GM23338 (cell line): ENCODE results near the gene CPXM1.

ENCODE experiments used
- CREB1 ChIP-seq: fragments of 250-450 bp; sonication (Bioruptor Pico); IDR thresholded peaks from 2 replicates; pipeline ENCODE4 v1.5.0; 2020; ENCODE audit warnings: low read depth, mild to moderate bottlenecking, moderate library complexity
- CTCF ChIP-seq, 2 experiments: fragments of 200-600 bp in 1 of 2; sonication (generic) in 1 of 2; conservative IDR thresholded peaks; 2 replicates each; pipeline versions ENCODE4 v1.5.1 to v1.6.1; 2016 to 2017; ENCODE audit warnings: antibody characterized with exemption in 2 of 2, low read depth in 2 of 2, mild to moderate bottlenecking in 2 of 2, moderate library complexity in 1 of 2
- ETS1 ChIP-seq: IDR thresholded peaks from 2 replicates; pipeline ENCODE4 v1.6.1; 2016; ENCODE audit warnings: antibody characterized with exemption
- EZH2 ChIP-seq: fragments of 200-600 bp; sonication (generic); IDR thresholded peaks from one replicate; pipeline ENCODE4 v1.8.0; 2017; ENCODE audit warnings: antibody characterized with exemption, mild to moderate bottlenecking, low read depth; ENCODE audit not compliant: unreplicated experiment
- EZH2phosphoT487 ChIP-seq: fragments of 200-600 bp; sonication (generic); IDR thresholded peaks from one replicate; pipeline ENCODE4 v1.8.1; 2018; ENCODE audit warnings: antibody characterized with exemption; ENCODE audit not compliant: unreplicated experiment
- JUNB ChIP-seq: IDR thresholded peaks from one replicate; pipeline ENCODE4 v1.6.1; 2016; ENCODE audit warnings: antibody characterized with exemption; ENCODE audit not compliant: unreplicated experiment
- NANOG ChIP-seq: IDR thresholded peaks from 2 replicates; pipeline ENCODE4 v1.6.1; 2016; ENCODE audit warnings: antibody characterized with exemption, borderline replicate concordance
- POLR2AphosphoS5 ChIP-seq: IDR thresholded peaks from 2 replicates; pipeline ENCODE4 v1.6.1; 2016; ENCODE audit warnings: antibody characterized with exemption, low read depth
- REST ChIP-seq: IDR thresholded peaks from one replicate; pipeline ENCODE4 v1.6.1; 2018; ENCODE audit warnings: antibody characterized with exemption; ENCODE audit not compliant: unreplicated experiment
- STAT1 ChIP-seq: IDR thresholded peaks from one replicate; pipeline ENCODE4 v1.6.1; 2016; ENCODE audit warnings: antibody characterized with exemption; ENCODE audit not compliant: unreplicated experiment
- ZNF114 ChIP-seq: fragments of 250-450 bp; sonication (Bioruptor Pico); IDR thresholded peaks from 2 replicates; pipeline ENCODE4 v1.5.0; 2020; ENCODE audit warnings: mild to moderate bottlenecking, moderate library complexity
- ZNF331 ChIP-seq: fragments of 250-450 bp; sonication (Bioruptor Pico); IDR thresholded peaks from 2 replicates; pipeline ENCODE4 v1.5.0; 2020; ENCODE audit warnings: low read depth, mild to moderate bottlenecking, moderate library complexity

GRCh38 chr20:2757001-2757400 lies 43.4 kb downstream of the CPXM1 start:
- no peak for TF ChIP-seq CTCF (conservative IDR thresholded peaks at IDR 0.05; ENCODE audit: low read depth in 2 of 2)
- no peak for TF ChIP-seq EZH2
- TF ChIP-seq REST, result no peak
- TF ChIP-seq EZH2phosphoT487, result no peak
- TF ChIP-seq POLR2AphosphoS5, result no peak
- TF ChIP-seq ZNF331 (CRISPR knock-in tag), result no peak
- no peak for TF ChIP-seq CREB1 (CRISPR knock-in tag)
- no peak for TF ChIP-seq NANOG
- no peak for TF ChIP-seq ETS1
- TF ChIP-seq ZNF114 (CRISPR knock-in tag), result no peak
- no peak for TF ChIP-seq STAT1
- no peak for TF ChIP-seq JUNB
